ENCODE measurements around the gene VIL1. TPM values are rescaled to one million over a fixed set of nuclear protein-coding genes. Genes with fewer than 3 reads are reported as not detected.

VIL1 gene
- total RNA-seq, 4 donors from 2014 or later = 177 to 541 (median 285) TPM

DNA sequence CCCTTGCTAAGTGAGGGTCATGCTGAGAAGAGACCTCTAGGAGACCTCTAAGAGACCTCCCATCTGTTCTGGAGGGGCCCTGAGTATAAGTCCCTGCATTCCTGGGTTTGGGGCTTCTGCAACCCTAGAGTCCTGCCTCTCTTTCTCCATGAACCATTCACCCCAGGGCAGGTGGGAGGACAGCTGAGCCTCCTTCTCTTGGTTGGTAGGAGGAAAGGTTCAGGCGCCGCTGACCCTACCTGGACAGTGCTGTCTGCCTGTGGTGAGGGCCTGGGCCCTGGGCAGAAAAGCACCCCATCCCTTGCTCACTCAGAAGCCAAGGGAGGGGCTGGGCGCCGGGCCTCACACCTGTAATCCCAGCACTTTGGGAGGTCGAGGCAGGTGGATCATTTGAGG lies 604 bp upstream of the VIL1 start:
- 50% methylated on average over 1 of the region's 5 CpGs; no CpG with 5 or more reads in 1 of the 2 donors for WGBS, 2 donors (ENCODE audit: low coverage in 1 of 2)
- in situ Hi-C loops (cut with MboI; ENCODE audit: low pct_ligation_motif_present in 1 of 4, low pct_unique_long_range_greater_than_20kb in 1 of 4, low sequenced_read_pairs in 3 of 4) (loop anchor here in 2 of 4 donors (10.0 kb wide), 1 partner anchor 46 kb away; no protein-coding TSS in a partner anchor), intact Hi-C loops (cut with DNase I; ENCODE audit: low total_unique reads) (no loop called here)
- H3K27me3 ChIP-seq = no peaks in the 10 kb centered on the region
- no peaks in the 10 kb centered on the region for H3K36me3 ChIP-seq
- no peak for DNase-seq
- H3K27ac ChIP-seq = peak overlapping the region; percentile 77 to 88 (median 80)
- H3K4me1 ChIP-seq = peaks cover 4 to 19% (median 13%) of the 10 kb centered on the region in 4 donors
- H3K9me3 ChIP-seq = no peaks in the 10 kb centered on the region
- H3K4me3 ChIP-seq = no peak overlapping the region
- TF ChIP-seq, protein P1, sequence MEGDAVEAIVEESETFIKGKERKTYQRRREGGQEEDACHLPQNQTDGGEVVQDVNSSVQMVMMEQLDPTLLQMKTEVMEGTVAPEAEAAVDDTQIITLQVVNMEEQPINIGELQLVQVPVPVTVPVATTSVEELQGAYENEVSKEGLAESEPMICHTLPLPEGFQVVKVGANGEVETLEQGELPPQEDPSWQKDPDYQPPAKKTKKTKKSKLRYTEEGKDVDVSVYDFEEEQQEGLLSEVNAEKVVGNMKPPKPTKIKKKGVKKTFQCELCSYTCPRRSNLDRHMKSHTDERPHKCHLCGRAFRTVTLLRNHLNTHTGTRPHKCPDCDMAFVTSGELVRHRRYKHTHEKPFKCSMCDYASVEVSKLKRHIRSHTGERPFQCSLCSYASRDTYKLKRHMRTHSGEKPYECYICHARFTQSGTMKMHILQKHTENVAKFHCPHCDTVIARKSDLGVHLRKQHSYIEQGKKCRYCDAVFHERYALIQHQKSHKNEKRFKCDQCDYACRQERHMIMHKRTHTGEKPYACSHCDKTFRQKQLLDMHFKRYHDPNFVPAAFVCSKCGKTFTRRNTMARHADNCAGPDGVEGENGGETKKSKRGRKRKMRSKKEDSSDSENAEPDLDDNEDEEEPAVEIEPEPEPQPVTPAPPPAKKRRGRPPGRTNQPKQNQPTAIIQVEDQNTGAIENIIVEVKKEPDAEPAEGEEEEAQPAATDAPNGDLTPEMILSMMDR (IDR thresholded peaks at IDR 0.05) = no peak
- TF ChIP-seq EP300 (IDR thresholded peaks at IDR 0.05; ENCODE audit: low read depth) (no peak), POLR2AphosphoS5 (IDR thresholded peaks at IDR 0.05) (no peak), POLR2A (IDR thresholded peaks at IDR 0.05) (no peak)

DNA sequence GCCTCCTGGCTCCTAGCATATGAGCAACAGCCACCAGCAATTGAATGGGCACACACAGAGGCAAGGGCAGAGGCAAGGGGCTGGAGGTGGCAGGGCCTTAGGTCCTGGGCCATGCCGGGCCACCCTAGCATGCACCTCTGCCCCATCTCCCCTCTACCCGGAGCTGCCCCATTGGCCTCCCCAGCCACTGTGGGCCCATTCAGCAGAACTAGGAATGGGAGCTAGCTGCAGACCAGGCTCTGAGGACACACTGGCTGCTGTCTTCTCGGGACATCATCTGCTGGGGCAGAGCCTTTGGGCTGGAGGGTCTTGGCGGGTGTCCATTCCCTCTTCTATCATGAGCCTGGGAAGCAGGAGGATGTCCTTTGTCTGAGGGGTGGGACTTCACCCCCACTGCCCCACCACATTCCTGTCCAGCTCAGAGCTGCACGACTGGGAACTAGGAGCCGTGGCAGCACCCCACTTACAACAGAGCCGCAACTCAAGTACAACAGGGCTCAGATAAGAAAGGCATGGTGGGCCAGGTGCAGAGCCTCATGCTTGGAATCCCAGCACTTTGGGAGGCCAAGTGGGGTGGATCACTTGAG lies 800 bp downstream of the VIL1 start:
- Histone ChIP-seq H3K27ac (peak overlapping the region; percentile 77 to 88 (median 80)), H3K9me3 (no peaks in the 10 kb centered on the region), H3K4me1 (peaks cover 4 to 19% (median 13%) of the 10 kb centered on the region in 4 donors), H3K36me3 (no peaks in the 10 kb centered on the region), H3K27me3 (no peaks in the 10 kb centered on the region), H3K4me3 (peak overlapping the region in 3 of 4 donors; percentile 30 to 55 (median 44))
- 39% methylated on average over 7 of the region's 7 CpGs; no CpG with 5 or more reads in 1 of the 2 donors for WGBS, 2 donors (ENCODE audit: low coverage in 1 of 2)
- TF ChIP-seq POLR2A (IDR thresholded peaks at IDR 0.05) (no peak), POLR2AphosphoS5 (IDR thresholded peaks at IDR 0.05) (no peak), EP300 (IDR thresholded peaks at IDR 0.05; ENCODE audit: low read depth) (no peak)
- TF ChIP-seq, protein P1 (IDR thresholded peaks at IDR 0.05) = no peak
- in situ Hi-C loops (cut with MboI; ENCODE audit: low pct_ligation_motif_present in 1 of 4, low pct_unique_long_range_greater_than_20kb in 1 of 4, low sequenced_read_pairs in 3 of 4) = loop anchor here in 2 of 4 donors (10.0 kb wide), 1 partner anchor 45 kb away; no protein-coding TSS in a partner anchor
- intact Hi-C loops (cut with DNase I; ENCODE audit: low total_unique reads) = no loop called here
- DNase-seq = no peak

DNA sequence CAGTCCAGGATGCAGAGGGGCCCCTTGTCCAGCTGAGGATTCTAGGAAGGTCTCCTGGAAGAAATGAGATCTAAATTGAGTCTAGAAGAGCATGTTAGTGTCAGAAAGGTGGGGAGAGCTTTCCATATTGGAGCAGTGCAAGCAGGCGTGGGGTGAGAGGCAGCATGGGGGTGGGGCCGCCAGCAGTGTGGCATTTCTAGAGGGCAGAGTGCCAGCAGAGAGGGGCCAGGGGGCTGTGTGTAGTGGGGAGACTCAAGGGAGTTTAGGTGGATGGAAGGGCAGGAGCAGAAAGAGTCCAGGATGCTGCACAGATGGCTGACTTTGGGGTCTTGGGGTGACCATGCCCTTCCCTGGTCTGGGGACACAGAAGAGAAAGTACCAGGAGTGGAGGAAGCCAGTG lies 2.1 kb downstream of the VIL1 start:
- Histone ChIP-seq H3K9me3 (no peaks in the 10 kb centered on the region), H3K27me3 (no peaks in the 10 kb centered on the region), H3K4me3 (peak overlapping the region in 2 of 4 donors; percentile 44 to 55), H3K36me3 (no peaks in the 10 kb centered on the region), H3K27ac (peak overlapping the region in 3 of 4 donors; percentile 77 to 88 (median 78)), H3K4me1 (peaks cover 4 to 19% (median 13%) of the 10 kb centered on the region in 4 donors)
- in situ Hi-C loops (cut with MboI; ENCODE audit: low pct_ligation_motif_present in 1 of 4, low pct_unique_long_range_greater_than_20kb in 1 of 4, low sequenced_read_pairs in 3 of 4) (no loop called here), intact Hi-C loops (cut with DNase I; ENCODE audit: low total_unique reads) (no loop called here)
- peak; percentile 19 for DNase-seq
- TF ChIP-seq POLR2A (IDR thresholded peaks at IDR 0.05) (no peak), EP300 (IDR thresholded peaks at IDR 0.05; ENCODE audit: low read depth) (no peak), POLR2AphosphoS5 (IDR thresholded peaks at IDR 0.05) (no peak)
- TF ChIP-seq, protein P1 (IDR thresholded peaks at IDR 0.05) = no peak
- WGBS, 2 donors (ENCODE audit: low coverage in 1 of 2) = 60 to 65% methylated on average over 1 to 2 of the region's 2 CpGs

DNA sequence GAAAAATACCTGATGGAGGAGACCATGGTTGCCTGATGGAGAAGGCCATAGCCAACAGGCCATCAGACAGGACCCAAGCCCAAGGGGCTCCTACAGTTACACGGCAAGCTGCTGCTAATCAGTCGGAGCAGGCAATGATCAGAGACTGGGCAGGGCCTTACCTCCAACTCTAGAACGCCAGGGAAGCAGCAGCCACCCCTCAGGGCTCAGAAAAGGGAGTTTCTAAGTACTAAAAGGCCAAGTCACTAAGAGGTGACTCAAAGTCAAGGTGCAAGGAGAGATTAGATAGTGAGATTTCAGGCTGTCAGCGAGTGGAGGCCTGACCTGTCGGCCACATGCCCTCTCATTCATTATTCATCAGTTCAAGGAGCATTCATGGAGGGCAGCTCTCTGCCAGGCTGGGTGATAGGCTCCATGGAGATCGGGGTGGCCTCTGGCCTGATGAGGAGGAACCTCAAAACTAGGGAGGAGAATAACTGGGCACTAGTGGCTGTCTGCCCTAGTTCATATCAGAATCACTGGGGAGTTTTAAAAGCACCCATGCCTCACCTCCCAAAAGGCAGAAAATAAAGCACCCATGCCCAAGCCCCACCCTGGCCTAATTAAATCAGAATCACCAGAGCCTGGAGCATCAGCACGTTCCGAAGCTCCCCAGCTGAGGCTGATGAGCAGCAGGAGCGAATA lies 3.6 kb downstream of the VIL1 start:
- no peaks in the 10 kb centered on the region for H3K9me3 ChIP-seq
- H3K27ac ChIP-seq = no peak overlapping the region
- WGBS, 2 donors (ENCODE audit: low coverage in 1 of 2) = 89% methylated on average over 9 of the region's 9 CpGs; no CpG with 5 or more reads in 1 of the 2 donors
- H3K4me1 ChIP-seq = peaks cover 4 to 19% (median 13%) of the 10 kb centered on the region in 4 donors
- TF ChIP-seq POLR2A (IDR thresholded peaks at IDR 0.05) = no peak
- TF ChIP-seq POLR2AphosphoS5 (IDR thresholded peaks at IDR 0.05) = no peak
- no peak for TF ChIP-seq EP300 (IDR thresholded peaks at IDR 0.05; ENCODE audit: low read depth)
- TF ChIP-seq, protein P1 (IDR thresholded peaks at IDR 0.05) = no peak
- no peaks in the 10 kb centered on the region for H3K36me3 ChIP-seq
- intact Hi-C loops (cut with DNase I; ENCODE audit: low total_unique reads) (no loop called here), in situ Hi-C loops (cut with MboI; ENCODE audit: low pct_ligation_motif_present in 1 of 4, low pct_unique_long_range_greater_than_20kb in 1 of 4, low sequenced_read_pairs in 3 of 4) (no loop called here)
- H3K4me3 ChIP-seq = no peak overlapping the region
- no peaks in the 10 kb centered on the region for H3K27me3 ChIP-seq
- no peak for DNase-seq
